HepG2 (cell line): ENCODE results near the gene USP12.

Experiments
- ARID3A ChIP-seq: IDR thresholded peaks from 2 replicates; pipeline ENCODE4 v1.6.1; 2012; ENCODE audit warnings: low read depth, low read length, improper control_type of control experiment
- ASH2L ChIP-seq: fragments of 300-600, 200-600 bp; sonication (generic); IDR thresholded peaks from 2 replicates; pipeline ENCODE4 v1.7.0; 2017; ENCODE audit warnings: low read depth, mild to moderate bottlenecking, moderate library complexity, mixed read lengths, low read length; ENCODE audit not compliant: insufficient read length
- CTCF ChIP-seq: sonication (generic); formaldehyde crosslinking; IDR thresholded peaks from 2 replicates; pipeline ENCODE4 v1.5.0; 2020; ENCODE audit warnings: mild to moderate bottlenecking, missing genetic modification reagents, moderate library complexity
- JUN ChIP-seq: sonication (generic); formaldehyde crosslinking; IDR thresholded peaks from 2 replicates; pipeline ENCODE4 v1.4.0; 2020; ENCODE audit warnings: mild to moderate bottlenecking, missing genetic modification reagents
- POLR2AphosphoS5 ChIP-seq: IDR thresholded peaks from 2 replicates; pipeline ENCODE4 v1.6.1; 2012; ENCODE audit warnings: low read depth, low read length
- PRDM10 ChIP-seq: sonication (generic); formaldehyde crosslinking; IDR thresholded peaks from 2 replicates; pipeline ENCODE4 v1.4.0; 2020; ENCODE audit warnings: low read depth, missing genetic modification reagents
- TAF1 ChIP-seq: sonication (generic); formaldehyde crosslinking; IDR thresholded peaks from 2 replicates; pipeline ENCODE4 v1.4.0; 2020; ENCODE audit warnings: missing genetic modification reagents
- TBX3 ChIP-seq: fragments of 450-650 bp; IDR thresholded peaks from 2 replicates; pipeline ENCODE4 v1.6.1; 2017; ENCODE audit warnings: antibody characterized with exemption, mild to moderate bottlenecking, inconsistent platforms, borderline replicate concordance
- ZBTB42 ChIP-seq: sonication (generic); formaldehyde crosslinking; IDR thresholded peaks from 2 replicates; pipeline ENCODE4 v1.5.0; 2020; ENCODE audit warnings: mild to moderate bottlenecking, missing genetic modification reagents
- ZFX ChIP-seq: sonication (generic); formaldehyde crosslinking; IDR thresholded peaks from 2 replicates; pipeline ENCODE4 v1.4.0; 2020; ENCODE audit warnings: mild to moderate bottlenecking, low read depth, missing genetic modification reagents, moderate library complexity
- ZFY ChIP-seq: sonication (generic); formaldehyde crosslinking; IDR thresholded peaks from 2 replicates; pipeline ENCODE4 v1.4.0; 2020; ENCODE audit warnings: missing genetic modification reagents
- ZNF24 ChIP-seq: fragments of 450-650 bp; IDR thresholded peaks from 2 replicates; pipeline ENCODE4 v1.6.1; 2017; ENCODE audit warnings: antibody characterized with exemption, mild to moderate bottlenecking
- ZUFSP ChIP-seq: sonication (generic); formaldehyde crosslinking; IDR thresholded peaks from 2 replicates; pipeline ENCODE4 v1.9.0; 2021; ENCODE audit warnings: missing genetic modification reagents, mild to moderate bottlenecking, borderline replicate concordance

GRCh38 chr13:27189192-27189591 is 17.6 kb upstream of the USP12 start:
- TF ChIP-seq JUN (CRISPR knock-in tag) (no peak), ZUFSP (CRISPR knock-in tag) (no peak), PRDM10 (no peak), TAF1 (CRISPR knock-in tag) (no peak), POLR2AphosphoS5 (no peak), ZFX (no peak), TBX3 (no peak), ARID3A (no peak), ZBTB42 (CRISPR knock-in tag) (no peak), ZFY (CRISPR knock-in tag) (no peak), ASH2L (no peak), ZNF24 (no peak), CTCF (CRISPR knock-in tag) (no peak)
